HPDE6-E6E7 (cell line): Measurements from ENCODE around the gene BPHL.
"Not testable (repeated sequence)": the region's sequence is repeated elsewhere in the genome, so short reads cannot be mapped to it uniquely, and the experiment has no call there.

Experiments used
- DNase-seq: peaks from one replicate; pipeline ENCODE4 v3.0.0; 2011; ENCODE audit warnings: missing footprints; ENCODE audit errors: extremely low spot score

BPHL gene

GRCh38 chr6:3179945-3180344 lies 61.4 kb downstream of the BPHL start:
- not testable (repeated sequence) for DNase-seq

GRCh38 chr6:3181105-3181504 lies 62.6 kb downstream of the BPHL start:
- no peak for DNase-seq

- DNase-seq, result no peak
Measured at GRCh38 chr6:3183066-3183465, 64.6 kb downstream of the BPHL start.

GRCh38 chr6:3186974-3187382 lies 68.5 kb downstream of the BPHL start:
- DNase-seq, result no peak

DNA sequence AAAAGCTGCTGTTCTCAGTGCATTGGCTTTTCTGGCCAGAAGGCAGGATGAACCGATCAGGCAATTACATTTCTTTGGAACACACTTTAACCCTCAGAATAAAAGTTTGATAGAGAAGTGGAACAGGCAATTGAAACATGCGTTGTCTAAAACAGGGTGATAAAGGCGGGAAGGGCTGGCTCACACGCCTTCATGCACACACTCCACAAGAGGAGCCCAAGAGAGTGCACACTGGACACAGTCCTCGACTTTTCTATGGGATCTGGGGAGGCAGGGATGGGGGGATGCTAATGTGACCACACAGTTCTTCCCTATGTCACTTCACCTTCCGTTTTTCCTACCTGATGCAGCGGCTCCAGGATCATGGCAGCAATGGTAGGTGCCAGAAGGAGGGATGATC lies 69.8 kb downstream of the BPHL start:
- DNase-seq, result no peak

GRCh38 chr6:3189192-3189591 lies 70.7 kb downstream of the BPHL start:
- not testable (repeated sequence) for DNase-seq

DNA sequence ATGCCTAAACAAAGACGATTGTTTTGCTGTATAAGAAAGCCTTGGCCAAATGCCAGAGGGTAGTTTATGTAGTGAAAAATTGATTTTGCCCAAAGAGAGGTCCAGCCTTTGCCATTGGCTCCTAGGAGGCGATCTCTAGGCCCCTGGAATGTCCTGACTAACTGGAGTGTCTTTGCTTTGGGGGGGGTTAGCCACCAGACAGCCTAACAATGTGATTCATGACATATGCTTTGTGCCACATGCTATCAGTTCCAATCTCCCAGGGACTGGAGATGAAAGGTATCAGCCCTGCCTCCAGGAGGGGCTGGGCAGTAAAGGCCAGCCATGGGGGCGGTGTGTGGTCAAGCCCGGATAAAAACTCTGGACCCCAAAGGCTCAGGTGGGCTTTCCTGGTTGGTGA lies 71.5 kb downstream of the BPHL start:
- DNase-seq, result no peak

- DNase-seq, result no peak
Measured at GRCh38 chr6:3190779-3191178, 72.3 kb downstream of the BPHL start.

DNA sequence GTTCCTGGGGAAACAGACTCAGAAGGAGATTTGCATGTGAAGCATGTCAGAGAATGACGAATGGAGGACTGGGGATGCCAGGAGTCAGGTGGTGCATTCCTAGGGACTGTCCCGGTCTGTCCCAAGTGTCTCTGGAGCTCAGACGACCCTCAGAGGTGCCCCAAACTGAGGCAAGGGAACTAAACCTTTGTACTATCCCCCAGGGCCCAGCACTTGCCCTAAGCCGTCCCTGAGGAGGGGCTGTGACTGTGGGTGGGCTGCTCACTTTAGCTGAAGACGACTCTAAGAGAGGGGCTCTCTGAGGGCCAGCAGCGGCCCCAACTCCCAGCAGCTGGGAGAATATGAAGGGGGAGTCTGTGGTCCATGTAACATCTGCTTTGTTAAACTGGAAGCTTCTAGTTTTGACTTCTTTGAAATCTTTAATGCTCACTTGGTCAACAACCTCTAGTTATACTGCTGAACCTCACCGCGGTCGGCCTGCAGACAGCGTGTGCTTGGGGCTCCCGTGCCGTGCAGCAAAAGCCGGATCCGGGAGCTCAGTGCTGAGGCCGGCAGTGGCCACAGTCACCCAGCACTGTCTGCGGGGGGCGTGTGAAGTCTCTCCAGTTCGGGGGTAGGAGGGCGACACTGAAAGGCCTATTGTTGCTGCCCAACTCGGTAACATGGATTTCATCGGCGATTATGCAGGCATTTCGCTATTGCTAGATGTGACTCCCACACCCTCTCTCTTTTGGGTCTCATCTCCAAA lies 74.8 kb downstream of the BPHL start:
- DNase-seq, result no peak

DNA sequence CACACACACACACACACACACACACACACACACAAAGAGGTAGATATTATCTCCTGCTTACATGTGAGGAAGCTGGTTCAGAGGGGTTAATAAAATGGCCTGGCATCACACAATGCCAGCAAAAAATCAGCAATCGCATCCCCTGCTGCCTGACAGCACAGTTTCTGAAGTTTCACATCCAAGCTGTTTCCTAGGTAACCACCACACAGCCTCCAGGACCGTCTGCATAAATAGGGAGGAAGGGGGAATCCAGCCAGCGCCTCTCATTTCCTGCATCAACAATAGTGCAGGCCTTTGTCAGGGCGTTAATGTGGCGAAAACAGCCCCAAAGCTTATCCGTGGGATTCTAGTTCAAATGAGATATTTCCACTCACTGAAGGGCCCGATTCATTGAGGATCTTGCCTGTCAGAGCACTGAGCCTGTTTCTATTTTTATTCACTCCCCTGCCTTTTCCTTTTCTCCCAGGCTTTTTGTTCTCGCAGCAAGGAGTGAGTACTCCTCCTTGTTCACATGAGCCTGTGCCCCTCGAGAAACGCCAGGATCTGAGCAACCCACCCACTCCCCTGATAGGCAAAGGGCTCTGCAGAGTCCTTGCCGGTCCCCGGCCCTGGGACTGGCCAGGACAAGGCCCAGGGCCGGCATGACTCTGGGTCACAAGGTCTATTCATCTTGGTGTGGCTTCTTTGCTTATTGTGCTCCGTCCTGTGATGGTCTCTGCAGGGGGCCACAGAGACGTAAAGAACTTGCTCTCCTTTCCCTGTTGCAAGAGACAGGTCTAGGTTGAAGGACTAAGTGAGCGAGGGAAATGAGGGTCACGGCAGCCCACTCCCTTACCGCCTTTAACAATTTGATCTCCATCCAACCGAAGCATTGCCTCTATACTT lies 76.3 kb downstream of the BPHL start:
- DNase-seq, result no peak

- no peak for DNase-seq
Measured at GRCh38 chr6:3195420-3195694, 76.8 kb downstream of the BPHL start.

DNA sequence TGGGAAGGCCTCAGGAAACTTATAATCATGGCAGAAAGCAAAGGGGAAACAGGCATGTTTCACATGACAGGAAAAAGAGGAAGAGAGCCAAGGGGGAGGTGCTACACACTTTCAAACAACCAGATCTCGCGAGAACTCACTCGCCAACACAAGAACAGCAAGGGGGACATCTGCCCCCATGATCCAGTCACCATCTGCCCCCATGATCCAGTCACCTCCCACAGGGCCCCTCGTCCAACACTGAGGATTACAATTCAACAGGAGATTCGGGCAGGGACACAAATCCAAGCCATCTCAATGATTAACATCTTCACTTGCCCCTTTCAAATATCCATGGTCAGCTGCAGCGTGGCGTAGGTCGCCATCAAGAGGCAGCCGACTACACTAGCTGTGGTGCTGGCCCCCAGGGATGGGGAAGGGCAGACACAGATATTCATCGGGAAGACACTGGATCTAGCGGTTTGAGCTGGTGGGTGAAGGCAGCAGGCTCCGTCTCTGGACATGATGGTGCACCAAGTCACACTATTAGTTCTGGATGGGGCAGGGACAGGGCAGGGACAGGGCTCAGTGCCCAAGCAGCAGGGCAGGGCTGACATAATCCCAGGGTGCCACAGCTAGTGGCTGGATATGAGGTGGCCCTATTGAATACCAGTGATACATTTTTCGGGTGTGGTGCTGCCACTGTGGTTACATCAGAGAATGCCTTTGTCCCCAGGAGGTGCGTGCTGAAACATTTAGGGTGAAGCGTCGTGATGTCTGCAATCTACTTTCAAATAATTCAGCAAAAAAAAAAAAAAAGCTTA lies 77.4 kb downstream of the BPHL start:
- DNase-seq, result no peak

DNA sequence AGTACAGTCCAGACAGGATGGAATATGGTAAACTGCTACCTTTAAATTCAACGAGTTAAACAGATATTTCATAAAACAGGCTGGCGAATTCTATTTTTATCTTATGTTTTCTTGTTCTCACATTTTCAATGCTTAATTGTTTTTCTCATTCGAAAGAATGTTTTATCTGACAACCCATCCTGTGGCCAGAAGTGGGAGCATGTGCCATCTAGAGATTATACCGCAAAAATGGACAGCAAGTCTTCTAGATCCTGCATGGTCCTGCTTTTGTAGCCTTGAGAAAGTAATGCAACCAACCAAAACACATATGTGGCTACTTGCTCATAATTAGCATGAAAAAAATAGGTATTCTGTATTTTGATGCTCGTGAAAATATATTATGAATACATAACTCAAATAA lies 78.3 kb downstream of the BPHL start:
- DNase-seq, result no peak

GRCh38 chr6:3197734-3198133 lies 79.2 kb downstream of the BPHL start:
- DNase-seq, result not testable (repeated sequence)

DNA sequence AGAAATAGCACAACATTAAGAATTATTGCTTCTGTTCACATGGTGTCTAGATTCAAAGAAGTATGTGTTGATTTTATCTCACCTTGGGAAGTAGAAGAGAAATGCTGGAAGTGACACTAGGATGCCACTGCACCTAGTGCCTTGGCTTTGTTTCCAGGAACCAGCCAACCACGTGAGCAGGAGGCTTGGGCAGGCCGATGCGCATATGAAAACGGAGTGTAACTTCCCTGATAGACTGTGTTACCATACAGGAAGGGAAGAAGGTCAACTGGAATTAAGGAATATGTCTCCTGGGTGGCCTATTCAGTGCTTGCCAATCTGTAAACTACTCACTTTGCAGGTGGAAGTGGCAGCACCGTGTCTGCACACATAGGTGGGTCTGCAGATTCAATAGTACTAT lies 80.9 kb downstream of the BPHL start:
- no peak for DNase-seq

GRCh38 chr6:3200682-3201081 lies 82.2 kb downstream of the BPHL start:
- DNase-seq, result no peak

GRCh38 chr6:3201388-3201787 lies 82.9 kb downstream of the BPHL start:
- no peak for DNase-seq
